K562 (cell line): ENCODE results near the gene ASB6. TPM values are rescaled to one million over a fixed set of nuclear protein-coding genes. Genes with fewer than 3 reads are reported as not detected.

ENCODE experiments used
- CCAR2 ChIP-seq: fragments of 200-400 bp; formaldehyde crosslinking; IDR thresholded peaks from 2 replicates; pipeline ENCODE4 v1.6.1; 2017; ENCODE audit warnings: mild to moderate bottlenecking, low read depth, low read length
- GATAD2B ChIP-seq: fragments of 450-650 bp; IDR thresholded peaks from 2 replicates; pipeline ENCODE4 v1.6.1; 2017; ENCODE audit warnings: mild to moderate bottlenecking, borderline replicate concordance
- MCM2 ChIP-seq: fragments of 450-650 bp; IDR thresholded peaks from 2 replicates; pipeline ENCODE4 v1.6.1; 2017; ENCODE audit warnings: low read depth, mild to moderate bottlenecking
- MED1 ChIP-seq: sonication (generic); formaldehyde crosslinking; IDR thresholded peaks from 2 replicates; pipeline ENCODE4 v1.8.1; 2023; ENCODE audit warnings: missing genetic modification reagents, borderline replicate concordance
- NR4A1 ChIP-seq, 2 experiments: fragments of 250-450 bp in 1 of 2; fragments of 450-650 bp in 1 of 2; sonication (Bioruptor Pico) in 1 of 2; IDR thresholded peaks; 2 replicates each; pipeline versions ENCODE4 v1.4.0 to v1.6.1; 2016 to 2020; ENCODE audit warnings: mild to moderate bottlenecking in 2 of 2, missing compliant biosample characterization in 1 of 2, missing genetic modification characterization in 1 of 2, moderate library complexity in 1 of 2
- RB1 ChIP-seq: fragments of 450-650 bp; IDR thresholded peaks from 2 replicates; pipeline ENCODE4 v1.6.1; 2017; ENCODE audit warnings: low read depth, mild to moderate bottlenecking
- RFX5 ChIP-seq: IDR thresholded peaks from 2 replicates; pipeline ENCODE4 v1.6.1; 2011; ENCODE audit warnings: low read depth, mild to moderate bottlenecking, improper control_type of control experiment, low read length
- SIN3B ChIP-seq: fragments of 450-650 bp; IDR thresholded peaks from 2 replicates; pipeline ENCODE4 v1.6.1; 2017; ENCODE audit warnings: low read depth, mild to moderate bottlenecking, moderate library complexity
- SMARCA4 ChIP-seq: fragments of 450-650 bp; IDR thresholded peaks from 2 replicates; pipeline ENCODE4 v1.6.1; 2016
- SUPT5H ChIP-seq: fragments of 450-650 bp; IDR thresholded peaks from 2 replicates; pipeline ENCODE4 v1.6.1; 2016
- TRIM24 ChIP-seq, 2 experiments: fragments of 450-650 bp; IDR thresholded peaks; 2 replicates each; pipeline ENCODE4 v1.6.1; 2016
- U2AF2 ChIP-seq: fragments of 200-400 bp; formaldehyde crosslinking; optimal IDR thresholded peaks from 2 replicates; pipeline ENCODE3; 2017; ENCODE audit warnings: low read depth, mild to moderate bottlenecking, low read length
- ZKSCAN8 ChIP-seq: fragments of 200-800 bp; sonication (Bioruptor generic); IDR thresholded peaks from 2 replicates; pipeline ENCODE4 v1.6.1; 2016; ENCODE audit warnings: missing genetic modification characterization, missing compliant biosample characterization
- ZNF140 ChIP-seq: fragments of 250-450 bp; sonication (Bioruptor Pico); IDR thresholded peaks from 2 replicates; pipeline ENCODE4 v1.8.0; 2021; ENCODE audit warnings: moderate library complexity, mild to moderate bottlenecking, inconsistent platforms
- ZNF316 ChIP-seq: fragments of 450-650 bp; IDR thresholded peaks from 2 replicates; pipeline ENCODE4 v1.6.1; 2016
- ZNF695 ChIP-seq: fragments of 450-650 bp; formaldehyde crosslinking; IDR thresholded peaks from 2 replicates; pipeline ENCODE4 v1.4.0; 2020; ENCODE audit warnings: mild to moderate bottlenecking, moderate library complexity
- polyA plus RNA-seq, 8 experiments: library from polyadenylated mRNA; depleted of rRNA in 4 of 8; stranded (reverse) in 5 of 8; unstranded in 3 of 8; fragments of >200 nt; fragmentation: Nextera tagmentation in 2 of 8; fragmentation: Illumina TruSeq in 1 of 8; extraction: Ambion mirVana in 2 of 8; extraction: Trizol in 1 of 8; gene quantifications; 2 replicates each; pipeline versions ENCODE4 v1.2.1 to v1.2.3, GENCODE V29; 2011 to 2014; ENCODE audit warnings: inconsistent platforms in 1 of 8, missing spikeins in 1 of 8
- total RNA-seq, 7 experiments: library from RNA; depleted of rRNA in 6 of 7; stranded (reverse); fragments of >200 nt in 6 of 7; fragmentation: Illumina TruSeq in 2 of 7; extraction: Trizol in 2 of 7; gene quantifications; 2 replicates each; pipeline versions ENCODE4 v1.2.1 to v1.2.3, GENCODE V29; 2011 to 2021; ENCODE audit warnings: low replicate concordance in 1 of 7
- TF ChIP-seq, protein P1 (sequence below): fragments of 450-650 bp; IDR thresholded peaks from 2 replicates; pipeline ENCODE4 v1.6.1; 2016; ENCODE audit warnings: low read depth
- TF ChIP-seq, protein P2 (sequence below): sonication (generic); formaldehyde crosslinking; IDR thresholded peaks from 2 replicates; pipeline ENCODE4 v1.5.0; 2020; ENCODE audit warnings: missing genetic modification reagents
- TF ChIP-seq, protein P3 (sequence below): fragments of 250-450 bp; sonication (Bioruptor Pico); IDR thresholded peaks from 2 replicates; pipeline ENCODE4 v1.6.1; 2021; ENCODE audit warnings: mild to moderate bottlenecking
- TF ChIP-seq, protein P4 (sequence below): sonication (generic); formaldehyde crosslinking; IDR thresholded peaks from 2 replicates; pipeline ENCODE4 v1.9.0; 2022; ENCODE audit warnings: mild to moderate bottlenecking, missing genetic modification reagents
- TF ChIP-seq, protein P5 (sequence below): fragments of 250-450 bp; sonication (Bioruptor Pico); IDR thresholded peaks from 2 replicates; pipeline ENCODE4 v1.9.0; 2021; ENCODE audit warnings: mild to moderate bottlenecking

ASB6 gene
- total and polyA plus RNA-seq, 9 of the 15 experiments (the other 6 are each of a cell fraction or from before 2014, with no cell fraction given), result 0.92 to 17.8 (median 11.3) TPM

DNA sequence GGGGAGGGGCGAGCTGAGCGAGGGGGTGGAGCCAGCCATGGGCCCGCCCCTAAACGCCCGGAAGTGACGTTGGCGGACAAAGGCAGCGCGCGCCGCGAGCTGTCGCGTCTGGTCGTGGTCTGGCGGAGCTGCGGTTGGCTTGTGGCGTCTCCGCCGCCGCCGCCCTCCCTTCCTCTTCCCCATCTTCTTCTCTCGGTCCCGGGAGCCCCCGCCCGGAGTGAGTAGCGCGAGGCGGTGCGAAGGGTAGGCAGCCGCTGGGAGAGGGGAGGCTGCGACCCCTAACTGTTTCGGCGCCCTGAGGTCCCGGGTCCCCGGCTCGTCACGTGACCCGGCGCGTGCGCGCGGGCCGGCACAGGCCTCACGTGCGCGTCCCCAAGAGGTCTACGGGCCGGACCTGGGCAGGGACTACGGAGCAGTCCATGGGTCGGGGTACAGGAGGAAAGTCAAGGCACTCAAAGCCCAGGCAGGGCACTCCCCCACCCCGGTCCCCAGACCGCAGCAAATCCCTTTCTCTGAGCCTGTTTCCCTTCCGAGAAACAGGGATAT lies 15.8 kb downstream of the ASB6 start, which contains the start of gene NTMT1 (continued):
- TF ChIP-seq, protein P1, sequence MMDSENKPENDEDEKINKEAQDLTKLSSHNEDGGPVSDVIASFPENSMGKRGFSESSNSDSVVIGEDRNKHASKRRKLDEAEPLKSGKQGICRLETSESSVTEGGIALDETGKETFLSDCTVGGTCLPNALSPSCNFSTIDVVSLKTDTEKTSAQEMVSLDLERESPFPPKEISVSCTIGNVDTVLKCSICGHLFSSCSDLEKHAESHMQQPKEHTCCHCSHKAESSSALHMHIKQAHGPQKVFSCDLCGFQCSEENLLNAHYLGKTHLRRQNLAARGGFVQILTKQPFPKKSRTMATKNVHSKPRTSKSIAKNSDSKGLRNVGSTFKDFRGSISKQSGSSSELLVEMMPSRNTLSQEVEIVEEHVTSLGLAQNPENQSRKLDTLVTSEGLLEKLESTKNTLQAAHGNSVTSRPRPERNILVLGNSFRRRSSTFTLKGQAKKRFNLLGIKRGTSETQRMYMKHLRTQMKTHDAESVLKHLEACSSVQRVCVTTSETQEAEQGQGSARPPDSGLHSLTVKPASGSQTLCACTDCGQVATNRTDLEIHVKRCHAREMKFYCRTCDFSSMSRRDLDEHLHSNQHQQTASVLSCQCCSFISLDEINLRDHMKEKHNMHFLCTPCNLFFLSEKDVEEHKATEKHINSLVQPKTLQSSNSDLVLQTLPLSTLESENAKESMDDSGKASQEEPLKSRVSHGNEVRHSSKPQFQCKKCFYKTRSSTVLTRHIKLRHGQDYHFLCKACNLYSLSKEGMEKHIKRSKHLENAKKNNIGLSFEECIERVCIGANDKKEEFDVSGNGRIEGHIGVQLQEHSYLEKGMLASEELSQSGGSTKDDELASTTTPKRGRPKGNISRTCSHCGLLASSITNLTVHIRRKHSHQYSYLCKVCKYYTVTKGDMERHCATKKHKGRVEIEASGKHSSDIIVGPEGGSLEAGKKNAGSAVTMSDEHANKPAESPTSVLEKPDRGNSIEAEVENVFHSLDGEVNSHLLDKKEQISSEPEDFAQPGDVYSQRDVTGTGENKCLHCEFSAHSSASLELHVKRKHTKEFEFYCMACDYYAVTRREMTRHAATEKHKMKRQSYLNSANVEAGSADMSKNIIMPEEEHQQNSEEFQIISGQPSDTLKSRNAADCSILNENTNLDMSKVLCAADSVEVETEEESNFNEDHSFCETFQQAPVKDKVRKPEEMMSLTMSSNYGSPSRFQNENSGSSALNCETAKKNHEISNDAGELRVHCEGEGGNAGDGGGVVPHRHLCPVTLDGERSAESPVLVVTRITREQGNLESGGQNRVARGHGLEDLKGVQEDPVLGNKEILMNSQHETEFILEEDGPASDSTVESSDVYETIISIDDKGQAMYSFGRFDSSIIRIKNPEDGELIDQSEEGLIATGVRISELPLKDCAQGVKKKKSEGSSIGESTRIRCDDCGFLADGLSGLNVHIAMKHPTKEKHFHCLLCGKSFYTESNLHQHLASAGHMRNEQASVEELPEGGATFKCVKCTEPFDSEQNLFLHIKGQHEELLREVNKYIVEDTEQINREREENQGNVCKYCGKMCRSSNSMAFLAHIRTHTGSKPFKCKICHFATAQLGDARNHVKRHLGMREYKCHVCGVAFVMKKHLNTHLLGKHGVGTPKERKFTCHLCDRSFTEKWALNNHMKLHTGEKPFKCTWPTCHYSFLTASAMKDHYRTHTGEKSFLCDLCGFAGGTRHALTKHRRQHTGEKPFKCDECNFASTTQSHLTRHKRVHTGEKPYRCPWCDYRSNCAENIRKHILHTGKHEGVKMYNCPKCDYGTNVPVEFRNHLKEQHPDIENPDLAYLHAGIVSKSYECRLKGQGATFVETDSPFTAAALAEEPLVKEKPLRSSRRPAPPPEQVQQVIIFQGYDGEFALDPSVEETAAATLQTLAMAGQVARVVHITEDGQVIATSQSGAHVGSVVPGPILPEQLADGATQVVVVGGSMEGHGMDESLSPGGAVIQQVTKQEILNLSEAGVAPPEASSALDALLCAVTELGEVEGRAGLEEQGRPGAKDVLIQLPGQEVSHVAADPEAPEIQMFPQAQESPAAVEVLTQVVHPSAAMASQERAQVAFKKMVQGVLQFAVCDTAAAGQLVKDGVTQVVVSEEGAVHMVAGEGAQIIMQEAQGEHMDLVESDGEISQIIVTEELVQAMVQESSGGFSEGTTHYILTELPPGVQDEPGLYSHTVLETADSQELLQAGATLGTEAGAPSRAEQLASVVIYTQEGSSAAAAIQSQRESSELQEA, result no peak
- no peak for TF ChIP-seq ZNF316
- TF ChIP-seq CCAR2, result no peak
- TF ChIP-seq RFX5, result no peak
- TF ChIP-seq SIN3B, result peak; percentile 89
- no peak for TF ChIP-seq SMARCA4
- no peak for TF ChIP-seq ZNF140 (CRISPR knock-in tag)
- TF ChIP-seq, protein P2, sequence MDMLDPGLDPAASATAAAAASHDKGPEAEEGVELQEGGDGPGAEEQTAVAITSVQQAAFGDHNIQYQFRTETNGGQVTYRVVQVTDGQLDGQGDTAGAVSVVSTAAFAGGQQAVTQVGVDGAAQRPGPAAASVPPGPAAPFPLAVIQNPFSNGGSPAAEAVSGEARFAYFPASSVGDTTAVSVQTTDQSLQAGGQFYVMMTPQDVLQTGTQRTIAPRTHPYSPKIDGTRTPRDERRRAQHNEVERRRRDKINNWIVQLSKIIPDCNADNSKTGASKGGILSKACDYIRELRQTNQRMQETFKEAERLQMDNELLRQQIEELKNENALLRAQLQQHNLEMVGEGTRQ (CRISPR knock-in tag), result peak; percentile 99
- TF ChIP-seq ZNF695 (CRISPR knock-in tag), result no peak
- no peak for TF ChIP-seq U2AF2
- TF ChIP-seq RB1, result peak; percentile 92
- peak; percentile 76; the same call in 1 of the 2 replicates for TF ChIP-seq NR4A1 (CRISPR knock-in tag; IDR thresholded peaks at IDR 0.05)
- no peak for TF ChIP-seq NR4A1 (tag; IDR thresholded peaks at IDR 0.05)
- TF ChIP-seq, protein P3, sequence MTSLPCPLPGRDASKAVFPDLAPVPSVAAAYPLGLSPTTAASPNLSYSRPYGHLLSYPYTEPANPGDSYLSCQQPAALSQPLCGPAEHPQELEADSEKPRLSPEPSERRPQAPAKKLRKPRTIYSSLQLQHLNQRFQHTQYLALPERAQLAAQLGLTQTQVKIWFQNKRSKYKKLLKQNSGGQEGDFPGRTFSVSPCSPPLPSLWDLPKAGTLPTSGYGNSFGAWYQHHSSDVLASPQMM (CRISPR knock-in tag), result no peak
- TF ChIP-seq, protein P4, sequence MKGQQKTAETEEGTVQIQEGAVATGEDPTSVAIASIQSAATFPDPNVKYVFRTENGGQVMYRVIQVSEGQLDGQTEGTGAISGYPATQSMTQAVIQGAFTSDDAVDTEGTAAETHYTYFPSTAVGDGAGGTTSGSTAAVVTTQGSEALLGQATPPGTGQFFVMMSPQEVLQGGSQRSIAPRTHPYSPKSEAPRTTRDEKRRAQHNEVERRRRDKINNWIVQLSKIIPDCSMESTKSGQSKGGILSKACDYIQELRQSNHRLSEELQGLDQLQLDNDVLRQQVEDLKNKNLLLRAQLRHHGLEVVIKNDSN, result peak; percentile 99
- TF ChIP-seq SUPT5H, result peak; percentile 96
- TF ChIP-seq GATAD2B, result no peak
- no peak for TF ChIP-seq MED1 (CRISPR knock-in tag)
- TF ChIP-seq TRIM24 (IDR thresholded peaks at IDR 0.05), result no peak
- TF ChIP-seq ZKSCAN8 (CRISPR knock-in tag), result no peak
- TF ChIP-seq MCM2, result no peak
- TF ChIP-seq, protein P5, sequence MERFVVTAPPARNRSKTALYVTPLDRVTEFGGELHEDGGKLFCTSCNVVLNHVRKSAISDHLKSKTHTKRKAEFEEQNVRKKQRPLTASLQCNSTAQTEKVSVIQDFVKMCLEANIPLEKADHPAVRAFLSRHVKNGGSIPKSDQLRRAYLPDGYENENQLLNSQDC (CRISPR knock-in tag), result no peak
